Measurements from ENCODE around the gene TMUB1. TPM values are rescaled to one million over a fixed set of nuclear protein-coding genes. Genes with fewer than 3 reads are reported as not detected.

The TMUB1 gene
- total RNA-seq, 4 donors from 2014 or later = 2.9 to 32.8 (median 8.6) TPM

DNA sequence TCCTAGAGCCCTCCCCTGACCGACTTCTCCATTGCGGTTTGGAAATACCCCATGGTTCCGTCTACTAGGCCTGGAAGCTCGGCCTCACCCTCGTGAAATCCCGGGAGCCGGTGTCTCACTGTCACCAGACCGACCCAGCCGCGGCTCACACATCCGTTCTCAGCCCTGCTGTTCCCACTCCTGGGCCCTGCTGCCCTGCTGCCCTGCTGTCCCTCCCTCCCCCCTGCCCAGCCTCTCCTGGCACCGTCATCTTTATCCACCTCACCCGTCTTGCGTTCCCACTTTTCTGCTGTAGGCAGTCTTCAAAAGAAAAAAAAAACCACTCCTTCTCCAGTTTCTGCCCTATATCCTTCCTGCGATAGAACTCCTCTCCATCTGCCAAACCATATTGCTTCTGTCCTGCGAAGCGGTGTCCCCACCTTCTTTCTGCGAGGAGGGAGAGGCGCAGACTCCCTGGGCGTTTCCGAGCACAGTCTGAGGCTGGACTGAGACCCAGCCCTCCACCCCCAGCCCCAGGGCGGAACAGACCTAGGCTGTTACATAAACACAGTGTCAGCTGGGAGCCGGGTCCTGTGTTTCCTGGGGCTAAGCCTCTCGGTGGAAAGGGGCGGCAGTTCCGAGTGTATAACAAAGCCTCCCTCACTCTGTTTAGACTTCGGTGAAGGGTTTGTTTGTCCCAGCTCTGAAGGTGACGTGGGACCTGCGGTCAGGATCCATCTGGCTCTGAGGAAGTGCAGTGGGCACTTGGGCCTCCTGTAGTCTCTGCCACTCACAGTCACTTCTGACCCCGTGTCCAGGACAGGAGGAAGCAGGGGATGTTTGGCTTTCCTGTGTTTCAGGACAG, 5.8 kb upstream of the TMUB1 start:
- Histone ChIP-seq H3K4me3 (peak overlapping the region; percentile 9 to 12), H3K27me3 (no peaks in the 10 kb centered on the region), H3K27ac (peak overlapping the region; percentile 73 to 88), H3K4me1 (peaks cover 0 to 12% of the 10 kb centered on the region in 2 donors), H3K9me3 (no peaks in the 10 kb centered on the region), H3K36me3 (no peaks in the 10 kb centered on the region)
- TF ChIP-seq, protein P1, sequence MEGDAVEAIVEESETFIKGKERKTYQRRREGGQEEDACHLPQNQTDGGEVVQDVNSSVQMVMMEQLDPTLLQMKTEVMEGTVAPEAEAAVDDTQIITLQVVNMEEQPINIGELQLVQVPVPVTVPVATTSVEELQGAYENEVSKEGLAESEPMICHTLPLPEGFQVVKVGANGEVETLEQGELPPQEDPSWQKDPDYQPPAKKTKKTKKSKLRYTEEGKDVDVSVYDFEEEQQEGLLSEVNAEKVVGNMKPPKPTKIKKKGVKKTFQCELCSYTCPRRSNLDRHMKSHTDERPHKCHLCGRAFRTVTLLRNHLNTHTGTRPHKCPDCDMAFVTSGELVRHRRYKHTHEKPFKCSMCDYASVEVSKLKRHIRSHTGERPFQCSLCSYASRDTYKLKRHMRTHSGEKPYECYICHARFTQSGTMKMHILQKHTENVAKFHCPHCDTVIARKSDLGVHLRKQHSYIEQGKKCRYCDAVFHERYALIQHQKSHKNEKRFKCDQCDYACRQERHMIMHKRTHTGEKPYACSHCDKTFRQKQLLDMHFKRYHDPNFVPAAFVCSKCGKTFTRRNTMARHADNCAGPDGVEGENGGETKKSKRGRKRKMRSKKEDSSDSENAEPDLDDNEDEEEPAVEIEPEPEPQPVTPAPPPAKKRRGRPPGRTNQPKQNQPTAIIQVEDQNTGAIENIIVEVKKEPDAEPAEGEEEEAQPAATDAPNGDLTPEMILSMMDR (IDR thresholded peaks at IDR 0.05) = no peak
- TF ChIP-seq POLR2A (IDR thresholded peaks at IDR 0.05) = peak in 1 of 2 donors; percentile 35
- intact Hi-C loops (cut with DNase I; ENCODE audit: low total_unique reads) = no loop called here
- peak; percentile 62 to 65 for DNase-seq

DNA sequence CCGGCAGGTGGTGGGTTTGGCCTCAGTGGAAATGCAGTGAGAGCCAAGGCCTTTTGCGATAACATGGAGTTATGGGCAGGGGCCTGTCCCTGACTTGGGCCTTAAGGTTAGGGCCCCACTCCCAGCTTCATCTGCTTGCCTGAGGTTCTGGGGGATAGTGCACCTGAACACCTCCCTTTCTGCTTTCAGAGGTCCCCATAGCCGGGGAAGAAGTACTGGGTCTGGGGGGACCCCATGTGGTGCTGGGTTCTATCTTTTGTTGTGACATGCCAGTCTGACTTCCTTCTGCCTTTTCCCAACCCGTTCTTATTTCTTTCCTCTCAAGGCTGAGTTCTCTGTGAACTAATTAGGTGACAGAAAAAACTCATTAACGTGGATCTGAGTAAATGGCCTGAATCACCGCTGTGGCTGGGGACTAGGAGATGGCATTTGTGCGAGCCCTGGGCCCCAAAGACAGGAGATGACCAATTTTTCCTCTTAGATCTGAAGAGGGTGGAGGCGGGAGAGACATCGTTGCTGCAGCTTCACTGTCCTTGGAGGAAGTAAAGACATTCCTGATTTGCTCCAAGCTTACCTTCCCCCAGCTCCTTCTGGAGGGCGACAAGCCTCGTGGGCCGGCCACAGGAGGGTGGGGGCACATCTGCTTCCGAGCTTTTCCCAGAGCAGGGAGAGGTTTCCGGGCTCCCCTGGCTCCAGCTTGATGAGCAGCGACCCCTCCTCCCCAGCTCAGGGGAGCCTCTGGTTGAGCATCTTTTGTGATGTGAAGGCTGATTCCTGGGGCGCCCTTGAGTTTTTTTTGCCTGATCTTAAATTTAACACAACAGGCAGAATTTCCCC, 4.9 kb upstream of the TMUB1 start:
- peak overlapping the region; percentile 58 to 94 for H3K4me3 ChIP-seq
- TF ChIP-seq, protein P1 (IDR thresholded peaks at IDR 0.05) = no peak
- H3K36me3 ChIP-seq = no peaks in the 10 kb centered on the region
- intact Hi-C loops (cut with DNase I; ENCODE audit: low total_unique reads) = no loop called here
- peaks cover 0 to 12% of the 10 kb centered on the region in 2 donors for H3K4me1 ChIP-seq
- no peaks in the 10 kb centered on the region for H3K27me3 ChIP-seq
- H3K9me3 ChIP-seq = no peaks in the 10 kb centered on the region
- DNase-seq = no peak
- H3K27ac ChIP-seq = peak overlapping the region; percentile 73 to 88

DNA sequence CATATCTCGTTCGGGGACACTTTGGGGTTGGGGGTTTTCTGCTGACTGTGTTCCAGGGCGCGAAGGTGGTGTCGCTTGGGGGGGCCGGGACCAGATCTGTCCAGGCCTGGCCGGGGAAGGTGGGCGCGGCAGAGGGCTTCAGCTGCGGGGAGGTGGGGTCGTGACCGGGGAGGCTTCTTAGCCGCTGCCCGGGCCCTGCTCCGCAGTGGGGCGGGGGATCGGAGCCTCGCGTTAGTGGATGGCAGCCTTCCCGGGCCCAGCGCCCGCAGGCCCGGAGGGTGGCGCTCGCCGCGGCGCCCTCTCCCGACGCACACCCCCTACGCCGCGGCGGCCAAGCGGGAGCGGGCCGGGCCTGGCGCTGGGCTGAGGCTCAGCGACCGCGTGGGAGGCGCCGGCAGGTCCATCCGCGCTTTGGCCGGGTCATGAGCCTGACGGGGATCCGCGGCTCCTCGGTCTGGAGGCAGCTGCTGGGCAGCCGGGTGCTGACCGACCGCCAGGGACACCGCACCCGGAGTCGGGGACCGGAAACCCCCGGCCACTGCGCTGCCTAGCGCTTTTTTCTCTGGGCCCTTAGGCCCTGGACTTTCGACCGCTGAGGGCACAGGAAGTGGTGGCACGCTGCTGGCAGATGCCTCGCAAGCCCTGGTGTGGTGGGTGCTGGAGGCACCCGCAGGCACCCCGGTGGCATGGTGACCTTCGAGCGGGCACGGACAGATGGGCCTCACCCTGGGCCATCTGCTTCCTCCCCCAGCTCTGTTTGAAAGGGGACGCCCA, 4.1 kb upstream of the TMUB1 start:
- Histone ChIP-seq H3K36me3 (no peaks in the 10 kb centered on the region), H3K4me3 (peak overlapping the region; percentile 58 to 94), H3K27me3 (no peaks in the 10 kb centered on the region), H3K4me1 (peaks cover 0 to 16% of the 10 kb centered on the region in 2 donors), H3K9me3 (no peaks in the 10 kb centered on the region), H3K27ac (peak overlapping the region; percentile 73 to 88)
- peak; percentile 56 to 72 for DNase-seq
- intact Hi-C loops (cut with DNase I; ENCODE audit: low total_unique reads) = no loop called here
- TF ChIP-seq POLR2A (IDR thresholded peaks at IDR 0.05) = no peak
- TF ChIP-seq, protein P1 (IDR thresholded peaks at IDR 0.05) = peak; percentile 22 to 56 (median 40)

DNA sequence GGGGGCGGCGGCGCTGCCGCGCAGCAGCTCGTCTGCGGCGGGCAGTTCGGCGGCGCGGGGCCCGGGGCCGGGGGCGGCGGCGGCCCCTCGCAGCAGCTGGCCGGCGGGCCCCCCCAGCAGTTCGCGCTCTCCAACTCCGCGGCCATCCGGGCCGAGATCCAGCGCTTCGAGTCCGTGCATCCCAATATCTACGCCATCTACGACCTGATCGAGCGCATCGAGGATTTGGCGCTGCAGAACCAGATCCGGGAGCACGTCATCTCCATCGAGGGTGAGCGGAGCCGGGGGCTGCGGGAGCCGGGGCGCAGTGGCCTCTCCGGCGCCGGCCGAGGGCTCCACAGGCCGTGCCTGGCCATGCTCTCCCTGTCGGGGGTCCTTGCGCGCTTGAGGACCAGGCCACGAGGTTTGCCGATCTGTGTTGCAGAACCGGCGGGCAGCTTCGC, 3.5 kb upstream of the TMUB1 start:
- DNase-seq = no peak
- intact Hi-C loops (cut with DNase I; ENCODE audit: low total_unique reads) = no loop called here
- no peaks in the 10 kb centered on the region for H3K9me3 ChIP-seq
- H3K27ac ChIP-seq = peak overlapping the region; percentile 73 to 88
- no peaks in the 10 kb centered on the region for H3K36me3 ChIP-seq
- H3K4me1 ChIP-seq = peaks cover 0 to 22% of the 10 kb centered on the region in 2 donors
- H3K27me3 ChIP-seq = no peaks in the 10 kb centered on the region
- TF ChIP-seq, protein P1 (IDR thresholded peaks at IDR 0.05) = no peak
- no peak for TF ChIP-seq POLR2A (IDR thresholded peaks at IDR 0.05)
- peak overlapping the region; percentile 58 to 94 for H3K4me3 ChIP-seq
